Gastroesophageal sphincter (tissue), 2 donors: ENCODE data around the gene MRPL46.

Experiments
- EP300 ChIP-seq: sonication (generic); formaldehyde crosslinking; IDR thresholded peaks from one replicate; pipeline ENCODE4 v1.6.1; 2017; ENCODE audit warnings: antibody characterized with exemption, mild to moderate bottlenecking
- POLR2AphosphoS5 ChIP-seq: sonication (generic); formaldehyde crosslinking; IDR thresholded peaks from one replicate; pipeline ENCODE4 v1.6.1; 2017; ENCODE audit warnings: antibody characterized with exemption

- TF ChIP-seq EP300 (no peak), POLR2AphosphoS5 (no peak)
Measured at GRCh38 chr15:88513195-88513594, 46.0 kb upstream of the MRPL46 start.
